Measurements from ENCODE around the gene ANKS1A.

Gene ANKS1A

DNA sequence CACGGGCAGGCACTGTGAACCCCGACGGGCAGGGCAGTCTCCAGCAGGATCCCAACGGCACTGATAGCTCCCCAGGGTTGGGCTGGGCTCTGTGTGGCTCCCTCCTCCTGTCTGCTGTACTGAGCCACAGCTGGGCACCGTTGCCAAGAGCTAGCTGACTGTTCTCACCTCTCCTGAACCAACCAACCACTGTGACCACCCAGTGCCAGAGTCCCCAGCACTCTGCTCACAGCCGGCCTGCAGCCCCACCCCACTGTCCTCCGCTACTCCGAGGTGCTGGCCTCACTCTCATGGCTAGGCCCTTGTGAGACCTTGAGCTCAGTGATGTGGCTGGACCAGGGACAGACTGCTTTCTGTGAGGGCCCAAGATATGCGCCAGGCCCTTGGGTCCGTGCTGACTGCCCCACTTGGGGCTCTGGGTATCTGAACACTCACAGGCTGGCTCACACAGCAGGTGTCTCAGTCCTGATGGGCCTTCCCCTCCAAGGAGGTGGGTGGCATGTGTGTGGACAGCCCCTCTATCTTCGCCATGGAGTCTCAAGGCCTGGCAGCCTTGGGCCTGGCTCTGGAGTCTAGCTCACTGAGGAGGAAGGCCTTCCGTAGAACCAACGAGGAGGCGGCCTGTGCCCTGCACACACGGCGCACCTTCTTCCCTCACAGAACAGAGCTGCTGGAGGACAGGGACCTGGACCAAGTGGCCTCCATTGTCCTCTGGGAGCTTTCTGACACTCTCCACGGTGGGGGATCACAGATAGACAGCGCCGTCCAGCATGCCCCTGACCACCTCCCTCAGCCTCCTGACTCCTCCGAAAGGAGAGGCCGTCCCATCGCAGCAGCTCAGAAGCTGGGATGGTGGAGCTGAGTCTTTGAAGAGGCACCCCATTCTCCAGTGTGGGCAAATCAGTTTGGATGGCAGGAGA lies 198.6 kb downstream of the ANKS1A start:
- TF ChIP-seq GATA3 (IDR thresholded peaks at IDR 0.05; ENCODE audit: low read depth, low read length) (no peak), GATA2 (IDR thresholded peaks at IDR 0.05; ENCODE audit: low read depth, low read length) (no peak)

DNA sequence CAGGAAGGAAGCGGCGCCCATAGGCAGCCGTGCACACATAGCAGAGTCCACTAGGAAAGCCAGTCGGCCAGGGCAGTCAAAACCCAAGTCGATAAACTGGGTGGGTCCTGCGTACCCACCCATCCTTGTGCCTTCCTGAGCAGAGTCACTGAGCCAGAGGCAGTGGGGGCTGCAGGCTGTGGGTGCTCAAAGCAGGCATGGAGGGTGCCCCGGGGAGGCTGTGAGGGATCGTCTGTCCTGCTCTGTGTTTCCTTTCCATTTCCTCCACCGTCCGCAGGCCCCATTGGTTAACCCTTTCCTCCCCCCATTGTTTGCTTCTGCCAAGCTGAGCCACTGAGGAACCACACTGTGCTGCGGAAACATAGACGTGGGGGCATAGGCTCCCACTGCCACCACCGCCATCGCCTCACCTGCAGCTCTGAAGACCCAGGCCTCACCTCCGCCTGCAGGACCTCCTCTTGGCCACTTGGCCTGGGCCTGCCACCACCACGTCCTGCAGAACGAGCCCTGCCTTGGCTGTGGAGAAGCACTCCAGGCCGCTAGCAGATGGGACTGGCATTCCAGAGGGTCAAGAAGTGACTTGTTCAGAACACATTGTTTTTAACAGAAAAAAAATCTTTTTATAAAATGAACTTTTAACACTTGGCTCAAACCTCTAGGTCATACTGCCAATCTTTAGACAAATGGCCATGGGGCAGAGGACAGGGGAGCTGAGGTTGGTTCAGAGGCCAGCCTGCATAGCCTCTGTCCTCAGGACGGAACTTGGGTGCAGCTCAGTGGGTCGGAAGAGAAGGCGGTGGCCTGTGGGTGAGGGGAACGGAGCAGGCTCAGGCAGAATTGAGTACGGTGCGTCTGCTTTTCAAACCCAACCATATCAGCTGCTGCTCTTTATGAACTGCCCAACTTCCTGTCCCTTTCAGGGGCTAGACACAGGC lies 199.5 kb downstream of the ANKS1A start:
- TF ChIP-seq GATA3 (IDR thresholded peaks at IDR 0.05; ENCODE audit: low read depth, low read length) (no peak), GATA2 (IDR thresholded peaks at IDR 0.05; ENCODE audit: low read depth, low read length) (no peak)

- TF ChIP-seq GATA2 (IDR thresholded peaks at IDR 0.05; ENCODE audit: low read depth, low read length) (no peak), GATA3 (IDR thresholded peaks at IDR 0.05; ENCODE audit: low read depth, low read length) (no peak)
Measured at GRCh38 chr6:35089216-35089934, 200.3 kb downstream of the ANKS1A start.

GRCh38 chr6:35089935-35090505 lies 201.0 kb downstream of the ANKS1A start:
- TF ChIP-seq GATA2 (IDR thresholded peaks at IDR 0.05; ENCODE audit: low read depth, low read length), result no peak
- TF ChIP-seq GATA3 (IDR thresholded peaks at IDR 0.05; ENCODE audit: low read depth, low read length), result no peak

- TF ChIP-seq GATA3 (IDR thresholded peaks at IDR 0.05; ENCODE audit: low read depth, low read length) (no peak), GATA2 (IDR thresholded peaks at IDR 0.05; ENCODE audit: low read depth, low read length) (no peak)
Measured at GRCh38 chr6:35090734-35091133, 201.7 kb downstream of the ANKS1A start.

DNA sequence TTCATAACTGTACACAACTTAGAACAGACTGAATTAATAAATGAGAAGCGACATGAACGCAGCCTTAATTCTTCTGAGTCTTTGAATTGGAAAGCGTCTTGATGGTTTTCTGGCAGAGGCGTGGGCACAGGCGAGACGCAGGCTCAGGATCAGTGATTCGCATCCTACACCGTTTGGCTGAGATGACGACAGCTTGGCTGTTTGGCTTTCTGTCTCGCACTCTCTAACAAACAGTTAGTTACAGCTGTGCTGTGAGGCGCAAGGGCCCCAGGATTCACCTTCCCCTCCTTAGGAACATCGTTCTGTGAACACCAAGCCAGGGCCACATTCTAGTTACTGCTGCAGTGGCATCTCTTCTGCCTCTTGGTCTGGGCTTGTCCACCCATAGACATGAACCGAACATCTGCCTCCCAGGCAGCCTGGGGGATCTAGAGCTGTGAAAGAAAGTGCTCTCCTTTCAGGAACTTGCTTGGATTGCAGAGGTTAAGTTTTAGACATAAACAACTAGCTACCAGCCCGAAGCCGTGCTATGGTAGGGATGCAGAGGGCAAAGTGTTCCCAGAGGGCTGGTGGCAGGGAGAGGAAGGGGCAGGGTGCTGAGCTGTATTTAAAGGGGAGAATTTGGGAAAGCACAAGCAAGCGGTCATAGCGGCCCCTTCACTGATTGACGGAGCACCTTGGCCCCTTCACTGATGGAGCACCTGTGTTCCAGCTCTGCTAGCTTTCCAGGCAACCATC lies 202.5 kb downstream of the ANKS1A start:
- TF ChIP-seq GATA3 (IDR thresholded peaks at IDR 0.05; ENCODE audit: low read depth, low read length), result no peak
- no peak for TF ChIP-seq GATA2 (IDR thresholded peaks at IDR 0.05; ENCODE audit: low read depth, low read length)

GRCh38 chr6:35092362-35093117 lies 203.5 kb downstream of the ANKS1A start:
- TF ChIP-seq GATA2 (IDR thresholded peaks at IDR 0.05; ENCODE audit: low read depth, low read length), result no peak
- TF ChIP-seq GATA3 (IDR thresholded peaks at IDR 0.05; ENCODE audit: low read depth, low read length), result no peak

DNA sequence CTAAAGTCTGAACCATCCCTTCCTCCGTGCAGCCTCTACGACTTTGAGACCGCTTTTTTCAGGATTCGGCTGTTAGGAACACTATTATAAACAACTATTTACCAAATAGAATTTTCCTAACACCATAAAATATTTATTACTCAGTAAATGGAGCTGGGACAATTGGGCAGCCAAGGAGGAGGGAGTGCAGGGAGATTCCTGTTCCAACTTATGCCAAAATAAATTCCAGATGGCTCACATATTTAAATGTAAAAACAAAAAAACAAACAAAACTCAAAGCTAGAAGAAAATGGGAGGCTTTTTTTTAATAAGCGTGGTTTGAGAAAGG lies 204.0 kb downstream of the ANKS1A start:
- TF ChIP-seq GATA3 (IDR thresholded peaks at IDR 0.05; ENCODE audit: low read depth, low read length) (no peak), GATA2 (IDR thresholded peaks at IDR 0.05; ENCODE audit: low read depth, low read length) (no peak)

DNA sequence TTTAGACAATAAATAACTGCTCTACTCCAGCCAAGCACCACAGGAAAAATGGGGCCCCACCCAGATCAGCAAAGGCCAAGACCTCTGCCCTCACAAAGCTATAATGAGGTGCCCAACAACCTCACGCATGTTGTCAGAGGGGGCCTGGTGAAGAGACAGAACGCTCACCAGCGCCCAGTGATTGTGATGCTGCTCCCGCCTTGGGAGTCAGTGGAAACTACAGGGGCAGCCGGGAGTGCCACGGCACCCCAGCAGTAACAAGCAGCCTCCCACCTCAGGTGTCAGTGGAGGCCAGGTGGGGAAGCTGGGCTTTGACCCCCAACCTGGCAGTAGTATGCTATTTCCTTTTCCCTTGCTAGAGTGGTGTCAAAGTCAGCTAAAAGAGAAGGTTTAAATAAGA lies 204.7 kb downstream of the ANKS1A start:
- TF ChIP-seq GATA3 (IDR thresholded peaks at IDR 0.05; ENCODE audit: low read depth, low read length) (no peak), GATA2 (IDR thresholded peaks at IDR 0.05; ENCODE audit: low read depth, low read length) (no peak)

GRCh38 chr6:35094183-35094582 lies 205.1 kb downstream of the ANKS1A start:
- TF ChIP-seq GATA2 (IDR thresholded peaks at IDR 0.05; ENCODE audit: low read depth, low read length) (no peak), GATA3 (IDR thresholded peaks at IDR 0.05; ENCODE audit: low read depth, low read length) (no peak)

DNA sequence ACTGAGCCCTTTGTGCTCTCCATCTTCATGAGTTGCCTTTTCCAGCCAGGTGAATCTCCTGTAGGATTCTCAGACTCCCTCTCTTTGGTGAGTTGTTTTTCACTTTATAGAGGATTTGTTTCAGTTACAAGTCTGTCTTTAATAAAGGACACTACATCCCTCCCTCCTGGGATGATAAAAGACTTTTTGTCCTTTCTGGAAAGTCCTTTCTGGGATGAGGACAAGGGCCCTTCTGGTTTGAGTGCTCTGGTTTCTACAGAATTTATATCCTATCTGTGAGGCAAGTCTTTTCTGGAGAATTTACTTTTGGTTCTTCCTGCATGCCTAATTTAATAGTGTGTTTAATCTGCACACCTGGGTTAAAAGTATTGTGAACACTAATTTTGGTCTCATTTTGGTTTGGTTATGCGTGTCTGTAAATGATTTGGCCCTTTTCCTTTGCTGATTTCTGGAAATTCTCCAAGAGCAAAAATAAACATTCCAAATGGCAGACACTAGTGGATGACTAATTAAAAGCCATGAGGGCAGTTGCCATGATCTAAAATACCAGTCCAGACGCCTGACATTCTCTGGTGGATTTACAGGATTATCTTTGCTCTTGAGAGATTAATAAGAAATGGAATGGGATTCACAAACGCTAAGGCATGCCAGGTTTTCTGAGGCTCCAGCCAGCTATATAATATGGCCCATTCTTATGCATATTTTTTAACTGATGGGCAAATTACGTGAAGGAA lies 207.2 kb downstream of the ANKS1A start:
- no peak for TF ChIP-seq GATA2 (IDR thresholded peaks at IDR 0.05; ENCODE audit: low read depth, low read length)
- no peak for TF ChIP-seq GATA3 (IDR thresholded peaks at IDR 0.05; ENCODE audit: low read depth, low read length)

DNA sequence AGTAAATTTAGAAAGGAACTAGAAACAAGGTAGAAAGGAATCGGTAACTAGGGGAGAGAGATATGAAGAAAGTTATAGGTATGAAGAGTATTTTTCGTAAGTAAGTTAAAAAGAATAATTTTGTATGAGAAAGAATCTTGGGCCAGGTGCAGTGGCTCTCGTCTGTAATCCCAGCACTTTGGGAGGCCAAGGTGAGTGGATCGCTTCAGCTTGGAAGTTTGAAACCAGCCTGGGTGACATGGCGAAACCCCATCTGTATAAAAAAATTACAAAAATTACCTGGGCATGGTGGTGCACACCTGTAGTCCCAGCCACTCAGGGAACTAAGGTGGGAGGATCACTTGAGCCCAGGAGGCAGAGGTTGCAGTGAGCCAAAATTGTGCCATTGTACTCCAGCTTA lies 210.1 kb downstream of the ANKS1A start:
- TF ChIP-seq GATA3 (IDR thresholded peaks at IDR 0.05; ENCODE audit: low read depth, low read length) (no peak), GATA2 (IDR thresholded peaks at IDR 0.05; ENCODE audit: low read depth, low read length) (no peak)
